Measurements from ENCODE around the gene NKX6-2.
"Not testable (repeated sequence)": the region's sequence is repeated elsewhere in the genome, so short reads cannot be mapped to it uniquely, and the experiment has no call there.

Gene NKX6-2

GRCh38 chr10:132780356-132780755 lies 5.6 kb downstream of the NKX6-2 start:
- no peak for DNase-seq (ENCODE audit: low read depth)

DNA sequence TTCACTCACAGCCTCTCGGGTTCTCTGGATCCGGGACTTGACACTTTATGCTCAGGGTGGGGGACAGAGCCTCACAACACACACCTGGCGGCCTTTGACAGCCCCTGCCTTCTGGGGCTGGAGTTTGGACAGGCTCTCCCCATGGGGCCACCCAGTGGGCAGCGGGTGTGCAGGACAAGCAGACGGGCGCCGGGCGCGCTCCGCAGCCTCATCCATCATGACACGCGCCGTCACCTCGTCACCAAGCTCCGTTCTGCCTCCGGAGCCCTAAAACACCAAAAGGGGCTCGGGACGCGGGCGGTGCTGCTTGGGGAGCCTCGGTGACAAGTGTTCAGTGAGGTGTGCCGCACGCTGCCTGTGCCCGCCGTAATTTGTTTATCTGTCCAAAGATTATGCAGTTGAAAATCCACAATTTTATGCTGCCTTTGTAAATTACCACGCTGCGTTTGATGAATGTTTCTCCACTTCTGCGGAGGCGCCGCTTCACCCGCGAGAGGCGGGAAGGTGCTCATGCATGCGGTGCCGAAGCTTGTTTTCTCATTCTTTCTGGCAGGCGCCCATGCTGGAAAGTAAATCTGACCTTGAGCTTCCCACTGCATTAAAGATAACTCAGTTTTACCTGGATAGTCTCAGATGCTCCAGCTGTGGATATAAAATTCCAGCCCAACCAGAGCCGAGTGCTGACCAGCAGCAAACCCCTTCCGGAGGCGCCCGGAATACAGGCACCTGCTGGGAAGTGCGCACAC lies 6.2 kb downstream of the NKX6-2 start:
- no peak for DNase-seq (ENCODE audit: low read depth)

GRCh38 chr10:132777441-132777840 lies 8.5 kb downstream of the NKX6-2 start:
- no peak for DNase-seq (ENCODE audit: low read depth)

DNA sequence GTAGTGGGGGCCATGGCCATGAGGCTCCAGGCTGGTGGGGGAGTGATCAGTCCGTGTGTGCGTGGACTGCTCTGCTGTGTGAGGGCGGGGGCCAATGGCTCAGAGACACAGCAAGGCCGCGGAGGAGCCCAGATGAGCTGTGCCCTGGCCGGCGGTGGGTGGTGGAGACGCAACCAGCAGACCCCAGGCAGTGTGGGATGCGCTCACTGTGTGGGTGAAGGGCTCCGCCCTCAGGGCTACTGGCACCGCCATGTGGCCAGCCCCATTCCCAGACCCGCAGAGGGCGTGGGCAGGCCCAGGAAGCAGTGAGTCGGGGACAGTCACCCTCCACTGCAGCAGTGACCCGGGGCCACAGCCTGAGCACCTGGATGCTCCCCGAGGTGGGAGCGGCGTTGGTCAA lies 9.1 kb downstream of the NKX6-2 start:
- DNase-seq (ENCODE audit: low read depth): no peak

DNA sequence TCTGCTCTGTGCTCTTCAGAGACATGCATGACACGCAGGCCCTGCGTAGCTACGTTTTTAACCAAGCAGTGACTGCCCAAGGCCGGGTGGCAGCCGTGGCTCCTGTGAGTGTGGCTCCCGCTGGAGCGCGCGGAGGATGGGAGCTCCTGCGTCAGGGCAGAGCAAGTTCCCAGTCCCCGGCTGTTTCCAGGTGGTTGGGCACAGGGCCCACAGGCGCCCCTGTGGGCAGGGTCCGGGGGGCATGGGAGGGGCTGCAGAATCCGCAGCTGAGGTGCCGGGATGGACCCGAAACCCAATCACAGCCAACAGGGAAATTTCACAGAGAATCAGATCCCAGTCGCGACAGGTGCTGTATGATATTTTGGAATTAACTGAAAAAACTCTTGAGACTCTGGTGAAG lies 9.8 kb downstream of the NKX6-2 start:
- DNase-seq (ENCODE audit: low read depth): no peak

GRCh38 chr10:132774902-132775863 lies 10.8 kb downstream of the NKX6-2 start:
- DNase-seq (ENCODE audit: low read depth): no peak

DNA sequence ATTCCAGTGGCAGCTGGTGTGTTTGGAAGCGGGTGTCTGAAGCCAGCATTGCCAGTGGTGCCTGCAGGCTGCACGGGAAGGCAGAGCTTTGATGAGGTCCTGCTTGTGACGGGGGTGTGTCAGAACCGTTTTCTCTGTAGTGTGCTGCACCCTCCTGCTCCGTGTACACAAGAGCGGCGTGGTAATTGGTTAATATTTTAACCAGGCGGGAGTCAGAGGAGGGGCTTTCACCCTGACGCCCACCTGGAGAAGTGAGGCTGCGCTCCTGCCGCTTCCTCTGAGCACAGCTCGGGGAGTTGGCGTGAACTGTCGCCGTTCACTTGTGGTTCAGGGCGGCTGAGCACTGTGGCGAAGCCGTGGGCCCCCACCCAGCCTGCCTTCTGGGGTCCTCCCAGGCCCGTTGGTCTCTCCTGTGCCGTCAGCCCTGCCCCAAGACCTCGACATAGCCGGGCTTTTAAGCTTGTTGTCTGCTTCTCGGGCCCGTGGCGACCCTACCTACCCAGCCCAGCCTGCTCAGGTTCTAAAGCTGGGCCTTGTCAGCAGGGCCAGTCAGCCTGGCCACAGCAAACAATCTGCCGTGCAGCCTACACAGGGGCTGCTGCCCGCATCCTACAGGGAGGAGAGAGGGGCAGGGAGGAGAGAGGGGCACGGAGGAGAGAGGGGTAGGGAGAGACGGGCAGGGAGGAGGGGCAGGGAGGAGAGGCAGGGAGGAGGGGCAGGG lies 11.6 kb downstream of the NKX6-2 start:
- no peak for DNase-seq (ENCODE audit: low read depth)

DNA sequence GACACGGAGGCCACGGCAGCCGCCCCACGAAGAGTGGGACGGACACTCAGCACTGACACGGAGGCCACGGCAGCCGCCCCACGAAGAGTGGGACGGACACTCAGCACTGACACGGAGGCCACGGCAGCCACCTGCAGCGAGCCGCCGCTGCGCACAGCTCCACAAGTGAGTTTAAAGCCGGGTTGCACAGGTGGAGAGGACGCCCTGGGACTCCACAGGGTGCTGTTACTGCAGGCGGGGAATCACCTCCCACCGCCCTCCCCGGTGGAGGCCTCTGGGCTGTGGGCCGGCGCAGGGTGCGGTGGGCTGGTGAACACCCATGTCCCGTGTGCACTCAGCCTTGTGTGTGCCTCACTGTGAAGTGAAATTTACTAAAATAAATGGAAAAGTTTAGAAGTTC lies 13.1 kb downstream of the NKX6-2 start:
- not testable (repeated sequence) for DNase-seq (ENCODE audit: low read depth)

GRCh38 chr10:132770061-132771021 lies 15.6 kb downstream of the NKX6-2 start:
- no peak for DNase-seq (ENCODE audit: low read depth)

GRCh38 chr10:132768346-132769248 lies 17.4 kb downstream of the NKX6-2 start:
- no peak for DNase-seq (ENCODE audit: low read depth)

GRCh38 chr10:132766291-132766690 lies 19.7 kb downstream of the NKX6-2 start:
- DNase-seq (ENCODE audit: low read depth): no peak

- DNase-seq (ENCODE audit: low read depth): no peak
Measured at GRCh38 chr10:132765435-132765834, 20.5 kb downstream of the NKX6-2 start.

GRCh38 chr10:132764108-132764507 lies 21.8 kb downstream of the NKX6-2 start:
- DNase-seq (ENCODE audit: low read depth): no peak

DNA sequence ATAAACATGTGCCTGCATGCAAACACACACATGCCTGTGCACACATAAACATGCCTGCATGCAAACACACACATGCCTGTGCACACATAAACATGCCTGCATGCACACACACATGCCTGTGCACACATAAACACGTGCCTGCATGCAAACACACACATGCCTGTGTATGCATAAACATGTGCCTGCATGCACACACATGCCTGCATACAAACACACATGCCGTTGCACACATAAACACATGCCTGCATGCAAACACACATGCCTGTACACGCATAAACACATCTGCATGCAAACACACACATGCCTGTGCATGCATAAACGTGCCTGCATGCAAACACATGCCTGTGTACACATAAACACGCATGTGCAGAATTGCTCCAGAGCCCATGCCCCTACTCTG lies 22.4 kb downstream of the NKX6-2 start:
- no peak for DNase-seq (ENCODE audit: low read depth)

GRCh38 chr10:132762267-132762666 lies 23.7 kb downstream of the NKX6-2 start:
- no peak for DNase-seq (ENCODE audit: low read depth)

DNA sequence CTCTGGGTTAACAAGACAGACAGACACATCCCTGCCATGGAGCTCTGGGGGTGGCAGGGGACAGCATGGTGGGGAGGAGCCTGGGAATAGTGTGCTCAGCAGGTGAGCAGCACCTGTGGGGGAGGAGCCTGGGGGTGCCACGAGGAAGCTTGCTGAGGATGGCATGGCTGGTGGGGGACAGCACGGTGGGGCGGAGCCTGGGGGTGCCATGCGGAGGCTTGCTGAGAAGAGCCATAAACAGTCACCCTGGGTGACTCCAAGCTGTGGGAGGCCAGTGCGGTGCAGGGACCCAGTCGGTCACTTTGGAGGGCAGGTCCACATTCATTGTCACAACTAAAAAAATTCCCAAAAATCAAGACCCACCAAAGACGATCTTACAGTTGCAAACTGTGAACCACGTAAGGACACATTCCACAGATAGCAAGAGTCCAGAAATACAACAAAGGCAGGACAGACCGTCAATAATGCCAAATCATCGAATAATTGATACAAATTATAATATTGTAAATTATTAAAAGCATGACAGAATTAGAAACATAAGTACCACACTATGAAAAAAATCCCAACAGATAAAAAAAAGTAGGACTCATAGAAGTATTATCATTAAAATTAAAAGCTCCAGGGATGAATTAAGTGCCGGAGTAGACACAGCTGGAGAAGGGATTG lies 24.4 kb downstream of the NKX6-2 start:
- DNase-seq (ENCODE audit: low read depth): no peak

- no peak for DNase-seq (ENCODE audit: low read depth)
Measured at GRCh38 chr10:132758865-132759264, 27.1 kb downstream of the NKX6-2 start.

DNA sequence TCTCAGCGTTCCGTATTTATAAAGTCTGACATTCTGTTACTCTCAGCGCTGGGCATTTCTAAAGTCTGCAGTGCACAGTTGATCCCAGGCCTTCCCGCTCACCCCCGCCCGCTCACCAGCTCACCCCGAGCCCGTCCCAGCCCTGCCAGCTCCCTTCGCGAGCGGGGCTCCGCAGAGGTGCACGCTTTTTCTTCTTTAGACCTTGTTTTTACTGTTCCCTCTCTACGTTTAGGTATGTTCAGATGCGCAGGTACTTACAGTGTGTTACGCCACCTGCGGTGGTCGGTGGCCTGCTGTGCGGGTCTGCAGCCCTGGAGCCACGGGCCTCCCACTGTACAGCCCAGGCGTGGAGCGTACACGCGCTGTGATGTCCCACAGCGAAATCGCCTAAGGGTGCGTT lies 28.8 kb downstream of the NKX6-2 start:
- no peak for DNase-seq (ENCODE audit: low read depth)

- no peak for DNase-seq (ENCODE audit: low read depth)
Measured at GRCh38 chr10:132756591-132756990, 29.4 kb downstream of the NKX6-2 start.
